ENCODE results near the gene QPCTL. TPM values are rescaled to one million over a fixed set of nuclear protein-coding genes. Genes with fewer than 3 reads are reported as not detected.
A peak's percentile ranks its signal among the peaks of the same experiment; 100 is the strongest.
"Not testable (repeated sequence)": the region's sequence is repeated elsewhere in the genome, so short reads cannot be mapped to it uniquely, and the experiment has no call there.

The QPCTL gene
- polyA plus RNA-seq, 1 experiment, result 16.8 TPM

DNA sequence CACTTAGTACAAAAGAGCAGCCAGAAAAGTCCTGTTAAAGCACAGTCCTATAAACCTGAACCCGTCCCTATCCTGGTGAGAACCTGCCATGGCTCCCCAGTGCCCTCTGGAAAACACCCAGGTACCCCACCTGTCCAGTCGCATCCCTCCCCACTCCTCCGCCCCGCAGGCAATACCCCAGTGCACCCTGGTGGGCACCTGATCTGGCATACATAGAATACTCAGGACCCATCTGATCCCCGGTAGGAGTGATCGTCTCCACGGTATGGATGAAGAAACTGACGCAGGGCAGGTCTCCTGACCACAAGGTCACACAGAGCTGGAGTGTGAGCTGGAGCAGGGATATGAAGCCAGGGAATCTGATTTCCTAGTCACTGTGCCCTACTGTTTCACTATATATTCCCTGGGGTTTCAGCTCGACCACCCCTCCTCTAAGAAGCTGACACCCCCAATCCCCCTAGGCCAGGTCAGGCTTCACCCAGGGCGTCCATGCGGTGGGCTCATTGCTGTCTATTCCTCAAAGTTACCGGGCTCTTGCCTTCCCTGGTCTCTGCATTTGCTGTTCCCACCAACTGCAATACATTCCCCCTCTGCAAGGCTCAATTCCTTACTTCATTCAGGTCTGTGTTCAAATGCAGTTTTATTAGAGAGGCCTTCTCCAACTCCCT is 25.7 kb downstream of the QPCTL start:
- DNase-seq (ENCODE audit: low read depth), result no peak
- POLR2A ChIA-PET, result no interaction called here

DNA sequence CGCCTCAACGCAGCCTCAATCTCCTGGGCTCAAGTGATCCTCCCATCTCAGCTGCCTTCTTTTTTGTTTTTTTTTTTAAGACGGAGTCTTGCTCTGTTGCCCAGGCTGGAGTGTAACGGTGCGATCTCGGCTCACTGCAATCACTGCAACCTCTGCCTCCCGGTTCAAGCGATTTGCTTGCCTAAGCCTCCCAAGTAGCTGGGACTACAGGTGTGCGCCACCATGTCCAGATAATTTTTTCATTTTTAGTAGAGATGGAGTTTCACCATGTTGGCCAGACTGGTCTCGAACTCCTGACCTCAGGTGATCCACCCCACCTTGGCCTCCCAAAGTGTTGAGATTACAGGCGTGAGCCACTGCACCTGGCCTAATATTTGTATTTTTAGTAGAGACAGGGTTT is 27.6 kb downstream of the QPCTL start:
- H3K4me3 ChIP-seq (ENCODE audit: low read depth, low read length); DNase-seq (ENCODE audit: low read depth); POLR2A ChIA-PET; CTCF ChIA-PET; H3K27me3 ChIP-seq (ENCODE audit: control insufficient read depth, insufficient read depth, low read length); H3K36me3 ChIP-seq (ENCODE audit: control insufficient read depth, insufficient read depth, low read length): not testable (repeated sequence)

More for the DNA sequence above, 25.7 kb downstream of the QPCTL start:
- CTCF ChIA-PET, result interaction anchor here (1.2 to 2.7 kb wide), 7 partner anchors 12 to 99 kb away, joined by 3 to 25 read pairs (median 7); partner anchors contain the start of genes FBXO46 and QPCTL
- H3K36me3 ChIP-seq (ENCODE audit: control insufficient read depth, insufficient read depth, low read length), result no peaks in the 10 kb centered on the region; the same call in none of the 2 replicates
- H3K27me3 ChIP-seq (ENCODE audit: control insufficient read depth, insufficient read depth, low read length), result no peaks in the 10 kb centered on the region
- peak overlapping the region; percentile 47 for H3K4me3 ChIP-seq (ENCODE audit: low read depth, low read length)
- TF ChIP-seq, protein P1, sequence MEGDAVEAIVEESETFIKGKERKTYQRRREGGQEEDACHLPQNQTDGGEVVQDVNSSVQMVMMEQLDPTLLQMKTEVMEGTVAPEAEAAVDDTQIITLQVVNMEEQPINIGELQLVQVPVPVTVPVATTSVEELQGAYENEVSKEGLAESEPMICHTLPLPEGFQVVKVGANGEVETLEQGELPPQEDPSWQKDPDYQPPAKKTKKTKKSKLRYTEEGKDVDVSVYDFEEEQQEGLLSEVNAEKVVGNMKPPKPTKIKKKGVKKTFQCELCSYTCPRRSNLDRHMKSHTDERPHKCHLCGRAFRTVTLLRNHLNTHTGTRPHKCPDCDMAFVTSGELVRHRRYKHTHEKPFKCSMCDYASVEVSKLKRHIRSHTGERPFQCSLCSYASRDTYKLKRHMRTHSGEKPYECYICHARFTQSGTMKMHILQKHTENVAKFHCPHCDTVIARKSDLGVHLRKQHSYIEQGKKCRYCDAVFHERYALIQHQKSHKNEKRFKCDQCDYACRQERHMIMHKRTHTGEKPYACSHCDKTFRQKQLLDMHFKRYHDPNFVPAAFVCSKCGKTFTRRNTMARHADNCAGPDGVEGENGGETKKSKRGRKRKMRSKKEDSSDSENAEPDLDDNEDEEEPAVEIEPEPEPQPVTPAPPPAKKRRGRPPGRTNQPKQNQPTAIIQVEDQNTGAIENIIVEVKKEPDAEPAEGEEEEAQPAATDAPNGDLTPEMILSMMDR (IDR thresholded peaks at IDR 0.05; ENCODE audit: insufficient read depth, low read depth, low read length), result no peak

DNA sequence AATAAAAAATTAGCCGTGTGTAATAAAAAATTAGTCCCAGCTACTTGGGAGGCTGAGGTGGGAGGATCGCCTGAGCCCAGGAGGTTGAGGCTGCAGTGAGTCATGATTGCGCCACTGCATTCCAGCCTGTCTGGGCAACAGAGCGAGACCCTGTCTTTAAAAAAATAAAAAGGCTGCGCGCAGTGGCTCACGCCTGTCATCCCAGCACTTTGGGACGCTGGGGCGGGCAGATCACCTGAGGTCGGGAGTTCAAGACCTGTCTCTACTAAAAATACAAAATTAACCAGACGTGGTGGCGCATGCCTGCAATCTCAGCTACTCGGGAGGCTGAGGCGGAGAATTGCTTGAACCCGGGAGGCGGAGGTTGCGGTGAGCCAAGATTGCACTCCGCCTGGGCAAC is 36.2 kb downstream of the QPCTL start:
- H3K27me3 ChIP-seq (ENCODE audit: control insufficient read depth, insufficient read depth, low read length); POLR2A ChIA-PET; H3K36me3 ChIP-seq (ENCODE audit: control insufficient read depth, insufficient read depth, low read length); DNase-seq (ENCODE audit: low read depth); H3K4me3 ChIP-seq (ENCODE audit: low read depth, low read length); CTCF ChIA-PET: not testable (repeated sequence)

DNA sequence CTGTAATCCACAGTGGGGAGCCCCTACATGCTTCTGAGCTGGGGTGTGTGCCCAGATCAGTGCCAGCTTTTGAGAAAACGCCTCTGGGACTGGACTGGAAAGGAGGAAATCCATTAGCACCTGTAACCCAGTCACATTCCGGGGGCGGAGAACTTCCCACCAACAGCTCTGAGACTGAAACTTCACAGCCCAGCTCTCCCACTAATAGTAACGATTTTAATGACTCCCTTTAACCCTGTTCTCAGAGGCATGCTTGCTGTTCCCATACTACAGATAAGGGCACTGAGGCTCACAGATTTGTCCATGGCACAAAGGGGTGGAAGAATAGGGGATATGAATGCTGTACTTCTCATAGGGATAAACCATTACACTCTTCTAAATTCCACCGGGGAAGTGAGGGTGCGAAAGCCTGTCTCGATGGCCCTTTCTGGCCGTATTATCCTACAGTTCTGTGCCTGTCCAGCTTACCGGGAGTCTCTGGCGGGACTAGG is 37.4 kb downstream of the QPCTL start:
- Histone ChIP-seq H3K36me3 (ENCODE audit: control insufficient read depth, insufficient read depth, low read length) (no peaks in the 10 kb centered on the region), H3K4me3 (ENCODE audit: low read depth, low read length) (peak overlapping the region; percentile 97), H3K27me3 (ENCODE audit: control insufficient read depth, insufficient read depth, low read length) (no peaks in the 10 kb centered on the region)
- POLR2A ChIA-PET, result no interaction called here
- TF ChIP-seq, protein P1 (IDR thresholded peaks at IDR 0.05; ENCODE audit: insufficient read depth, low read depth, low read length), result no peak
- DNase-seq (ENCODE audit: low read depth), result no peak
- CTCF ChIA-PET, result interaction anchor here (0.8 to 2.0 kb wide), 7 partner anchors 11 to 85 kb away, joined by 3 to 6 read pairs (median 4); partner anchors contain the start of genes QPCTL and RSPH6A

DNA sequence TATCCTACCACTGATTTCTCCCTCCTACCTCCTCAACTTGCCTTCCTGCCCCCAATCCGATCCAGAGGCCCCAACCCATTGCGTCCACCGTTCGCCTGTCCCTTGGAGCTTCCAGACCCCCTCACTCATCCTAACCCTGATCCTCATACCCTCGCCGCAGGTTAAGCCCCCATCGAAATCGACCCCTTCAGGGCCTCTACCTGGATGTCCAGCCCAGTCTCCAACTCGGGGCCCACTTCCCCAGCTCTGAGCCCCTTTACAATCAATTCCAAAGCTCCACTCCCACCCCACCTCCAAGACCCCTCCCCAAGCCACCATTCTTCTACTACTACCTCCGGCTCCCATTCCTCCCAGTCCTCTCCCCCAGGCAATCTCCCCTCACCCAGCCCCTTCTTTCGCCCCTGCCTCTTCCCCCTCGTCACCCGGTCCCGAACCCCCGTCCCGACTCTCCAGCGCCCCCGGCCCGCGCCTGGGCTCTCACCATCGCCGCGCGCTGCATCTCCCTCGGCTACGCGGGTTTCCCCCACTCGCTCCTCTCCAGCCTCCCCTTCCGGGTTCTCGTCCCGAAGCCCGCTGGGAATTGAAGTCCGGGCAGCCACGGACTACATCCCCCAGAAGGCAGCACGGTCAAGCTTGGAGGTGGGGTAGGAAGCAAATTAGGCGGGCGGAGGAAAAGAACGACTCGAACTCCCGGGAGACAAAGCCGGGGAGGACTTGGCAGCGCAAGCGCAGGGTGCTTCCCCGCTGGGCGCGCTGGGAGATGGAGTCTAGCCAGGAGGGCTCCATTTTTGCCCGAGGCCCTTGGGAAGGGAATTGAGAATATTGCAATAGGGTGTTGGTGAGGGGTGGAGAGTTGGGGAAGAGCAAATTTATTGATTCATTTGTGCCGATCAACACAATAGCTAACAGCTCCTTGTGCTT is 38.2 kb downstream of the QPCTL start, which contains the start of gene FBXO46:
Gene FBXO46 (minus strand): TSS at position 529 of the 921 bp plus-strand sequence. CDS start 17,401 bp downstream, outside the sequence.
- CTCF ChIA-PET, result interaction anchor here (0.6 to 2.0 kb wide), 7 partner anchors 11 to 68 kb away, joined by 3 to 6 read pairs (median 4); partner anchors contain the start of gene QPCTL
- no peaks in the 10 kb centered on the region for H3K27me3 ChIP-seq (ENCODE audit: control insufficient read depth, insufficient read depth, low read length)
- TF ChIP-seq, protein P1 (IDR thresholded peaks at IDR 0.05; ENCODE audit: insufficient read depth, low read depth, low read length), result peak; percentile 36

More for the DNA sequence above, 38.2 kb downstream of the QPCTL start, which contains the start of gene FBXO46:
- Histone ChIP-seq H3K4me3 (ENCODE audit: low read depth, low read length) (peak within 1 kb of the TSS; percentile 97), H3K36me3 (ENCODE audit: control insufficient read depth, insufficient read depth, low read length) (no peaks in the 10 kb centered on the region)
- POLR2A ChIA-PET, result interaction anchor here (0.7 kb wide), 1 partner anchor 1144 kb away, joined by 9 read pairs; no protein-coding TSS in a partner anchor
- peak; percentile 94 for DNase-seq (ENCODE audit: low read depth)
